HS-5 (cell line): ENCODE data around the gene UGT3A1.
"Not testable (repeated sequence)": the region's sequence is repeated elsewhere in the genome, so short reads cannot be mapped to it uniquely, and the experiment has no call there.

ENCODE experiments used
- DNase-seq: peaks from one replicate; pipeline ENCODE4 v3.0.0-alpha.2; 2012; ENCODE audit warnings: low read depth

UGT3A1 gene

GRCh38 chr5:35987776-35988175, 3.4 kb downstream of the UGT3A1 start:
- no peak for DNase-seq

GRCh38 chr5:35979715-35980114, 11.5 kb downstream of the UGT3A1 start:
- no peak for DNase-seq

- DNase-seq = not testable (repeated sequence)
Observed at GRCh38 chr5:35976859-35977258, 14.3 kb downstream of the UGT3A1 start.

- no peak for DNase-seq
Observed at GRCh38 chr5:35974570-35974969, 16.6 kb downstream of the UGT3A1 start.

GRCh38 chr5:35971878-35972210, 19.3 kb downstream of the UGT3A1 start:
- no peak for DNase-seq

GRCh38 chr5:35971186-35971877, 19.9 kb downstream of the UGT3A1 start:
- no peak for DNase-seq

GRCh38 chr5:35963381-35963843, 27.8 kb downstream of the UGT3A1 start:
- no peak for DNase-seq

GRCh38 chr5:35960328-35960727, 30.9 kb downstream of the UGT3A1 start:
- no peak for DNase-seq

- peak; percentile 49 for DNase-seq
Observed at GRCh38 chr5:35956429-35956828, 34.8 kb downstream of the UGT3A1 start.

DNA sequence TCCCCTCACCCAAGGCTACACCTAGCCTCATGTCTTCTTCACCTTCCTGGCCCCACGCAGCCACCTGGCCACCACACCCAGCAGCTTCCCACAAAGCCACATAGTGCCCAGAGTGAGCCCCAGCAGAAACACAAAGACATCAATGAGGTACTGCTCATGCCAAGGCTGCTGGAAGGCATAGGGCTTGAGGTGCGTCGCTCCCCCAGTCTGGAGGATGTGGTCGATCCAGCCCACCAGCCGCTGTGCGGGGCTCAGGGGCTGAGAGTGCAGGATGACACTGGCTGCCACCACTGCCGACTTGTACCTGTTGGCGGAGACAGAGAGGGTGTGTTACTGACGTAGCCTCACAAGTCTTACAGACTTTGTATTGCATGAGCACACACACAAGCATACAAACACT, 37.0 kb downstream of the UGT3A1 start:
- no peak for DNase-seq

DNA sequence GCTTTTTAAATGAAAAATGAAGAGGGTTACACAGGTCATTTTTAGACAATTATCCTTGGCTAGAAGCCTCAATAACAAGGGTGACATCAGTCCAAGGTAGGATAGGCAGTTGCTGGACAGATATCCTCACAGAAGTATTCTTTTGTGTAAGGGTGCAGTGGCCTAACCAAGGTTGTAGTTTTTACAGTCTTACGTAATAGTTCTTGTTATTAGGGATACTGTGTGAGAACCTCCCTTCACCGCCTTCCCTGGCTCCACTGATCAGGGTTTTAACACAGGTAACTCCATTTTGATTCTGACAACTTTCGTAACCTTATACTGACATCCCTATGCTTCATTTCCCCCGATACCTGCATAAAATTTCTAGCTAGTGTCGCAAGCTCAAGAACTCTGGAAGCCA, 44.1 kb downstream of the UGT3A1 start:
- no peak for DNase-seq

DNA sequence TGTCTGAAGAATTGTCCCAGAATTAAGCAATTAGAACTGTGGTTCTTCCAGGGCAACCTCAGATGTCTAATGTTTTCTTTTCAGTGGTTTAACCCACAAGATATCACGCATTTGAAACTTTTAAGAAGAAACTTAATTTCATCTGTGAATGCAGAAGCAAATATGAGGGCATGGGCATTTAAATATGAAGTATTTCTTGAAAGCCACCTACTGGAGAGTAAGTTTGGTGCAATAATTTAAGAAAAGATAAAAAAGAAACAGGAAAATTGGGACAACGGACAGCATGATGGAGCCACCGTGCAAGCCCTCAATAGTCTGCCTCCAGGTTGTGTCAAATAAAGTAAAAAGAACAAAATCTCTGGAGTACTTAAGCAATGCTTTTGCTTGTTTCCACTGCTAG, 51.6 kb downstream of the UGT3A1 start:
- DNase-seq = no peak

- peak; percentile 24 for DNase-seq
Observed at GRCh38 chr5:35938568-35939227, 52.5 kb downstream of the UGT3A1 start, which contains the start of gene CAPSL. Gene CAPSL, minus strand, starts transcription at chr5:35938622. Its CDS starts 17,502 bp downstream, at chr5:35921120.

- peak; percentile 54 for DNase-seq
Observed at GRCh38 chr5:35926389-35927051, 64.7 kb downstream of the UGT3A1 start.

GRCh38 chr5:35924950-35925722, 66.1 kb downstream of the UGT3A1 start:
- peak; percentile 63 for DNase-seq

GRCh38 chr5:35924122-35924949, 66.9 kb downstream of the UGT3A1 start:
- peak; percentile 92 for DNase-seq

GRCh38 chr5:35922468-35922867, 68.7 kb downstream of the UGT3A1 start:
- DNase-seq = no peak

DNA sequence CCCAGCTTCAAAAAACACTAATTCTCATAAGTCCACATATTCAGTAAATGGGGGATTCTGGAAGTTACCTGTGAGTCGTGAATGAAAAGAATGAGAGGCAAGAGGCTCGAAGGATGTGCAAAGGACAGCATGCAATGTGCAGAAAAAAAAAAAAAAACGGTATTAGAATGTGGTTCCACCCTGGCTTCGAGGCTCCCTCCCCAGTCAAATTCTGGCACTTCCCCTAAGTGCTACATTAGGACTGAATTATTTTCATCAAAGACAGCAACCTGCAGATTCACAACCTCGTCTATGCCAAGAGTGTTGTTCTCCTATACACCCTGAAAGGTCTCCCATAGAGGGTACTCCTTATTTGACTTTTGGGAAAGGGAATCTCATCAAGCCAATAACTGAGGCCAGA, 69.3 kb downstream of the UGT3A1 start:
- DNase-seq = no peak

- no peak for DNase-seq
Observed at GRCh38 chr5:35920890-35921289, 70.3 kb downstream of the UGT3A1 start.

DNA sequence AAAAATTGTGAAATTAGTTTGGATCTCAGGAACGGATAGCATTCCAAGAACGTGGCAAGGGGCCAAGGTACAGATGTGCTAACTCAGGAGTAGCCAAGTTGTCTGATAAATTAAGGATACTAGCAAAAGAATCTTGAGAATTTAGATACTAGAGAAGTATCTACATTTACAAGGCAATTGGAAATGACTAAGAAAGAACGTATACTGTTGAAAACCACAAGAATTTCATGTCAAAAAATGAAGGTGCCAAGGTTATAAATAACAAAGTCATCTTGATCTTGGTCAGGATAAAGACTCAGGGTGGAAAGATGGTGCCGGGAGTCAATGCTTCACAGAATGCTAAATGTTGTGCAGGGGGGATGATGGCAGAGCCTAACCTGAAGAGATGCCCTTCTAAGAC, 72.0 kb downstream of the UGT3A1 start:
- DNase-seq = peak; percentile 99

- DNase-seq = no peak
Observed at GRCh38 chr5:35908814-35909213, 82.4 kb downstream of the UGT3A1 start.

GRCh38 chr5:35908228-35908627, 83.0 kb downstream of the UGT3A1 start:
- no peak for DNase-seq
